Measurements from ENCODE around the gene TMTC1. TPM values are rescaled to one million over a fixed set of nuclear protein-coding genes. Genes with fewer than 3 reads are reported as not detected.

Gene TMTC1
- total RNA-seq, 1 experiment from 2014 or later: 109 TPM

GRCh38 chr12:29742646-29743045, 41.1 kb downstream of the TMTC1 start:
- ChIA-PET POLR2A (interaction anchor here (0.9 to 5.3 kb wide), 17 partner anchors 8 to 1011 kb away, joined by 3 to 64 read pairs (median 8); partner anchors contain the start of gene TMTC1), CTCF (interaction anchor here (0.6 to 1.6 kb wide), 4 partner anchors 9 to 51 kb away, joined by 3 read pairs; no protein-coding TSS in a partner anchor)
- no peaks in the 10 kb centered on the region for H3K27me3 Mint-ChIP-seq (ENCODE audit: insufficient read depth, unreplicated experiment)
- no peak for DNase-seq (ENCODE audit: unreplicated experiment)
- H3K4me3 Mint-ChIP-seq (ENCODE audit: unreplicated experiment): peak overlapping the region; percentile 62
- peaks cover 33% of the 10 kb centered on the region for H3K4me1 Mint-ChIP-seq (ENCODE audit: insufficient read depth, unreplicated experiment)
- no TSS peak for BruUV-seq (replicated peaks)
- H3K36me3 Mint-ChIP-seq (ENCODE audit: insufficient read depth, unreplicated experiment): peaks cover 70% of the 10 kb centered on the region
- intact Hi-C loops (cut with micrococcal nuclease): loop anchor here (1.0 kb wide), 1 partner anchor 40 kb away; no protein-coding TSS in a partner anchor
- no peak for TF ChIP-seq CTCF (IDR thresholded peaks at IDR 0.05; ENCODE audit: unreplicated experiment)
- no peaks in the 10 kb centered on the region for H3K9me3 Mint-ChIP-seq (ENCODE audit: unreplicated experiment)
- peak overlapping the region; percentile 97 for H3K27ac Mint-ChIP-seq (ENCODE audit: low read depth, unreplicated experiment)

DNA sequence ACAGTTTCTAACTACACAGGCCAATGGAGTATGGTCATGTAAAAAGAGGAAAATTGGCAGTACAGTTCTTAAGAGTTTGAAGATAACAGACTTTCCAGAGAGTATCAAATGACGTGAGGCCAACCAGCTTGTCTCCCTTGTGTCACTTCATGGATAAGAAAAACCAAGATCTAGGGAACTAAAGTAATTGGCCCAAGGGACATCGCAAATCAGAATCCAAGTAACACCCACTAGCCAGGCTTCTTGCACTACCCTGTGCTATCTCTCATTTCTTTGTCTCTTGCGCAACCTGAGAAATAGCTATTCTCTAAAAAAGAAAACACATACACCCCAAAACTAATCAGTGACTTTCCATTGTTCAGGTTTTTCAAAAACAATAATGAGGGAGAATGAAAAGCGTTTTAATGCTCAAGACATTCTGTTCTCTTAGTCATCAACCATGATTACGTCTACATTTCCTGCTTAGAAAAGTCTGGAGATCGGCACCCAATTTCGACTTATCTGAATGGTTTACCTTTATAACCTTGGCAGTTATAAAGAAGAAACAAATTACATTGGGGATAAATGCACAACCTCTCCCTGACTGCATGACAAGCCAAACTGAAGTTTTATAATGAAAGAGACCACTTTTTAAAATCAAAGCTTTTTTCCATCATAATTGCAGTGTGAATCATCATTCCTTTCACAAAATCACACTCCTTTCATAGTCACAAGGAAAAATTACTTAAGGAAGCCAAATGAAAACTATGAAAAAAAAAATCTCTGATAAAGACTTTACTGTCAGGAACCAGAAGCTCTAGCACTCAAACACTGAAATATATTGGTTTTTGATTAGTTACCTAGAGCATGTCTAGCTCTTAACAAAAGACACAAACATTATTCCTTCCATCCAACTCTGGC, 42.1 kb downstream of the TMTC1 start:
- peak; percentile 92 for DNase-seq (ENCODE audit: unreplicated experiment)
- H3K27me3 Mint-ChIP-seq (ENCODE audit: insufficient read depth, unreplicated experiment): no peaks in the 10 kb centered on the region
- peak overlapping the region; percentile 97 for H3K27ac Mint-ChIP-seq (ENCODE audit: low read depth, unreplicated experiment)
- TSS peak; percentile 97 for BruUV-seq (replicated peaks)
- no peak for TF ChIP-seq CTCF (IDR thresholded peaks at IDR 0.05; ENCODE audit: unreplicated experiment)
- ChIA-PET CTCF (interaction anchor here (0.7 kb wide), 1 partner anchor 21 kb away, joined by 3 read pairs; no protein-coding TSS in a partner anchor), POLR2A (interaction anchor here (0.6 to 5.3 kb wide), 25 partner anchors 7 to 1012 kb away, joined by 3 to 64 read pairs (median 7); partner anchors contain the start of genes IPO8 and TMTC1)
- H3K4me3 Mint-ChIP-seq (ENCODE audit: unreplicated experiment): peak overlapping the region; percentile 66
- H3K4me1 Mint-ChIP-seq (ENCODE audit: insufficient read depth, unreplicated experiment): peaks cover 33% of the 10 kb centered on the region
- intact Hi-C loops (cut with micrococcal nuclease): no loop called here
- H3K9me3 Mint-ChIP-seq (ENCODE audit: unreplicated experiment): no peaks in the 10 kb centered on the region
- peaks cover 70% of the 10 kb centered on the region for H3K36me3 Mint-ChIP-seq (ENCODE audit: insufficient read depth, unreplicated experiment)

- intact Hi-C loops (cut with micrococcal nuclease): no loop called here
- POLR2A ChIA-PET: interaction anchor here (0.6 to 1.2 kb wide), 4 partner anchors 17 to 64 kb away, joined by 3 to 4 read pairs (median 3); no protein-coding TSS in a partner anchor
- DNase-seq (ENCODE audit: unreplicated experiment): no peak
- H3K4me1 Mint-ChIP-seq (ENCODE audit: insufficient read depth, unreplicated experiment): peaks cover 34% of the 10 kb centered on the region
- no peak for TF ChIP-seq CTCF (IDR thresholded peaks at IDR 0.05; ENCODE audit: unreplicated experiment)
- H3K9me3 Mint-ChIP-seq (ENCODE audit: unreplicated experiment): no peaks in the 10 kb centered on the region
- H3K27me3 Mint-ChIP-seq (ENCODE audit: insufficient read depth, unreplicated experiment): no peaks in the 10 kb centered on the region
- CTCF ChIA-PET: interaction anchor here (0.7 to 0.8 kb wide), 3 partner anchors 15 to 564 kb away, joined by 3 read pairs; no protein-coding TSS in a partner anchor
- no peak overlapping the region for H3K4me3 Mint-ChIP-seq (ENCODE audit: unreplicated experiment)
- H3K27ac Mint-ChIP-seq (ENCODE audit: low read depth, unreplicated experiment): peak overlapping the region; percentile 97
- peaks cover 71% of the 10 kb centered on the region for H3K36me3 Mint-ChIP-seq (ENCODE audit: insufficient read depth, unreplicated experiment)
- BruUV-seq (replicated peaks): no TSS peak
Measured at GRCh38 chr12:29739279-29739991, 44.3 kb downstream of the TMTC1 start.

Data from MCF 10A (cell line).